PC-9 (cell line): ENCODE measurements around the gene AKAP6. TPM values are rescaled to one million over a fixed set of nuclear protein-coding genes. Genes with fewer than 3 reads are reported as not detected.

Experiments used
- BruUV-seq: library from RNA; stranded (reverse); fragments of 400-500 nt; replicated peaks from 2 replicates; lab custom pipeline; 2021; lab: Mats Ljungman, UMichigan
- CTCF ChIA-PET: fragments of 300-600 bp; sonication (Branson Sonifier 250); formaldehyde crosslinking; loops from one replicate; lab custom pipeline; 2022; ENCODE audit warnings: antibody characterized with exemption; lab: Charles Lee
- POLR2A ChIA-PET: fragments of 300-600 bp; sonication (Branson Sonifier 250); formaldehyde crosslinking; loops from one replicate; lab custom pipeline; 2022; ENCODE audit warnings: antibody characterized with exemption; ENCODE audit not compliant: unreplicated experiment; lab: Charles Lee
- DNase-seq, 2 experiments: peaks; one replicate each; pipeline versions ENCODE4 v3.0.0 to v3.0.0-alpha.2; 2015 to 2022; ENCODE audit warnings: mixed read lengths in 1 of 2
- H2AFZ ChIP-seq: fragments of 200-600 bp; sonication (generic); 2 replicates; pipeline ENCODE4 v1.8.1; 2017; ENCODE audit warnings: antibody characterized with exemption
- H3F3A ChIP-seq: fragments of 200-600 bp; sonication (generic); 2 replicates; pipeline ENCODE4 v1.8.1; 2017; ENCODE audit warnings: antibody characterized with exemption, mild to moderate bottlenecking, low read depth; ENCODE audit not compliant: insufficient read depth
- H3K27ac ChIP-seq: fragments of 200-600 bp; sonication (generic); 2 replicates; pipeline ENCODE4 v1.6.1; 2016; ENCODE audit warnings: mixed run types
- H3K27me3 ChIP-seq: fragments of 200-600 bp; sonication (generic); 2 replicates; pipeline ENCODE4 v1.6.1; 2016; ENCODE audit warnings: low read depth, mixed run types; ENCODE audit not compliant: insufficient read depth
- H3K36me3 ChIP-seq: fragments of 200-600 bp; sonication (generic); 2 replicates; pipeline ENCODE4 v1.6.1; 2016; ENCODE audit warnings: low read depth, mixed run types
- H3K4me1 ChIP-seq: fragments of 200-600 bp; sonication (generic); replicated peaks from 2 replicates; pipeline ENCODE4 v1.6.1; 2016; ENCODE audit warnings: mixed run types; ENCODE audit not compliant: insufficient read depth
- H3K4me2 ChIP-seq: fragments of 200-600 bp; sonication (generic); 2 replicates; pipeline ENCODE4 v1.6.1; 2017; ENCODE audit warnings: mixed run types
- H3K4me3 ChIP-seq: fragments of 200-600 bp; sonication (generic); 2 replicates; pipeline ENCODE4 v1.6.1; 2016; ENCODE audit warnings: mixed run types
- H3K79me2 ChIP-seq: fragments of 200-600 bp; sonication (generic); 2 replicates; pipeline ENCODE4 v1.6.1; 2017; ENCODE audit warnings: low read depth, mixed run types
- H3K9me2 ChIP-seq: fragments of 200-600 bp; sonication (generic); 2 replicates; pipeline ENCODE4 v1.8.1; 2017; ENCODE audit warnings: mild to moderate bottlenecking; ENCODE audit not compliant: insufficient read depth
- H3K9me3 ChIP-seq: fragments of 200-600 bp; sonication (generic); 2 replicates; pipeline ENCODE4 v1.8.1; 2016; ENCODE audit warnings: low read depth; ENCODE audit not compliant: insufficient read depth
- H4K20me1 ChIP-seq: fragments of 200-600 bp; sonication (generic); 2 replicates; pipeline ENCODE4 v1.8.1; 2017; ENCODE audit not compliant: insufficient read depth
- EZH2 ChIP-seq: fragments of 200-600 bp; sonication (generic); IDR thresholded peaks from 2 replicates; pipeline ENCODE4 v1.8.0; 2017; ENCODE audit warnings: antibody characterized with exemption, low read depth
- intact Hi-C: fragments of 100-400 bp; cut with micrococcal nuclease; formaldehyde crosslinking; loops from one replicate; pipeline ENCODE4 v1.10.0; 2022; ENCODE audit not compliant: unreplicated experiment
- total RNA-seq: library from RNA; stranded (reverse); gene quantifications from 2 replicates; pipeline ENCODE4 v1.2.3, GENCODE V29; 2021
- TF ChIP-seq, protein P1 (sequence below): fragments of 200-600 bp; sonication (generic); conservative IDR thresholded peaks from 2 replicates; pipeline ENCODE4 v1.6.1; 2017; ENCODE audit warnings: mixed run types, antibody characterized with exemption, mild to moderate bottlenecking, moderate library complexity

Gene AKAP6
- total RNA-seq, 1 experiment from 2014 or later = 2.8 TPM

DNA sequence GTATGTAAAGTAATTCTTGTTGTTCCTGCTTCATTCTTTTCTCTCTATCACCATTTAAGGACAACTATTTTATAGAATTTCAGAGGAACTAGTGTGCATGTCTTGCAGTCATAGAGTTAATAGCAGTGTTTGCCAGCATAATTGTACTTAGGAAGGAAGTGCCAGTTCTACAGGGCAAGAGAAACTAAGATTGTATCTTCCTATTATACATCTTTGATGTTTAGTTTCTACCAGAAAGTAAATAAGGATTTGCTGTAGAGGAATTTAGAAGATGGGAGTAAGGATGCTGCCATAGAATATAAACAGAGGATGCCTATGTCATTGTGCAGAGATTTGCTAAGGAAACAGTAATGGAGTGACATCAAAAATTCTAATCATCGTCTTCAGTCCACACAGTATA lies 338.7 kb downstream of the AKAP6 start:
- H3K36me3 ChIP-seq = no peaks in the 10 kb centered on the region
- no peaks in the 10 kb centered on the region for H3F3A ChIP-seq
- ChIA-PET CTCF (no interaction called here), POLR2A (no interaction called here)
- H3K27me3 ChIP-seq = no peaks in the 10 kb centered on the region
- no peak for DNase-seq
- no peaks in the 10 kb centered on the region for H3K9me3 ChIP-seq
- H3K79me2 ChIP-seq = no peaks in the 10 kb centered on the region
- H3K4me3 ChIP-seq = no peak overlapping the region
- TF ChIP-seq EZH2 = no peak
- TF ChIP-seq, protein P1, sequence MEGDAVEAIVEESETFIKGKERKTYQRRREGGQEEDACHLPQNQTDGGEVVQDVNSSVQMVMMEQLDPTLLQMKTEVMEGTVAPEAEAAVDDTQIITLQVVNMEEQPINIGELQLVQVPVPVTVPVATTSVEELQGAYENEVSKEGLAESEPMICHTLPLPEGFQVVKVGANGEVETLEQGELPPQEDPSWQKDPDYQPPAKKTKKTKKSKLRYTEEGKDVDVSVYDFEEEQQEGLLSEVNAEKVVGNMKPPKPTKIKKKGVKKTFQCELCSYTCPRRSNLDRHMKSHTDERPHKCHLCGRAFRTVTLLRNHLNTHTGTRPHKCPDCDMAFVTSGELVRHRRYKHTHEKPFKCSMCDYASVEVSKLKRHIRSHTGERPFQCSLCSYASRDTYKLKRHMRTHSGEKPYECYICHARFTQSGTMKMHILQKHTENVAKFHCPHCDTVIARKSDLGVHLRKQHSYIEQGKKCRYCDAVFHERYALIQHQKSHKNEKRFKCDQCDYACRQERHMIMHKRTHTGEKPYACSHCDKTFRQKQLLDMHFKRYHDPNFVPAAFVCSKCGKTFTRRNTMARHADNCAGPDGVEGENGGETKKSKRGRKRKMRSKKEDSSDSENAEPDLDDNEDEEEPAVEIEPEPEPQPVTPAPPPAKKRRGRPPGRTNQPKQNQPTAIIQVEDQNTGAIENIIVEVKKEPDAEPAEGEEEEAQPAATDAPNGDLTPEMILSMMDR = no peak
- H3K9me2 ChIP-seq = no peaks in the 10 kb centered on the region
- no peak overlapping the region for H3K27ac ChIP-seq
- intact Hi-C loops = no loop called here
- H2AFZ ChIP-seq = no peak overlapping the region
- no TSS peak for BruUV-seq
- no peak overlapping the region for H3K4me2 ChIP-seq
- no peaks in the 10 kb centered on the region for H4K20me1 ChIP-seq
- no peaks in the 10 kb centered on the region for H3K4me1 ChIP-seq

DNA sequence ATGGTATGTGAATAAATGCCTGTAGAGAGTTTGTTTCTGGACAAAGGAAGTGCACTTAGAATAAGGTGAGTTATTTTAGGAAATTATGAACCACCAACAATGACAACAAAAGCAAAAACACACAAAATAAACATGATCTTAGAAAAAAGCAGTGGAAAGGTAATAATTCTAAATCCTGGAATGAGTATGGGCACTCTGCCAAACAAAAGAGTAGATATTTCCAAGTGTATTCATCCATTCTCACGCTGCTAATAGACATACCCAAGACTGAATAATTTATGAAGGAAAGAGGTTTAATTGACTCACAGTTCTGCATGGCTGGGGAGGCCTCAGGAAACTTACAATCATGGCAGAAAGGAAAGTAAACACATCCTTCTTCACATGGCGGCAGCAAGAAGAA lies 340.3 kb downstream of the AKAP6 start:
- H3K9me2 ChIP-seq = no peaks in the 10 kb centered on the region
- H4K20me1 ChIP-seq = no peaks in the 10 kb centered on the region
- BruUV-seq = no TSS peak
- no peak overlapping the region for H2AFZ ChIP-seq
- H3K4me1 ChIP-seq = no peaks in the 10 kb centered on the region
- H3K9me3 ChIP-seq = no peaks in the 10 kb centered on the region
- H3K4me3 ChIP-seq = no peak overlapping the region
- H3K36me3 ChIP-seq = no peaks in the 10 kb centered on the region
- ChIA-PET CTCF (no interaction called here), POLR2A (no interaction called here)
- no peak overlapping the region for H3K27ac ChIP-seq
- TF ChIP-seq, protein P1 = no peak
- no peak for TF ChIP-seq EZH2
- DNase-seq = no peak
- intact Hi-C loops = no loop called here
- H3F3A ChIP-seq = no peaks in the 10 kb centered on the region
- H3K4me2 ChIP-seq = no peak overlapping the region
- no peaks in the 10 kb centered on the region for H3K79me2 ChIP-seq
- no peaks in the 10 kb centered on the region for H3K27me3 ChIP-seq

DNA sequence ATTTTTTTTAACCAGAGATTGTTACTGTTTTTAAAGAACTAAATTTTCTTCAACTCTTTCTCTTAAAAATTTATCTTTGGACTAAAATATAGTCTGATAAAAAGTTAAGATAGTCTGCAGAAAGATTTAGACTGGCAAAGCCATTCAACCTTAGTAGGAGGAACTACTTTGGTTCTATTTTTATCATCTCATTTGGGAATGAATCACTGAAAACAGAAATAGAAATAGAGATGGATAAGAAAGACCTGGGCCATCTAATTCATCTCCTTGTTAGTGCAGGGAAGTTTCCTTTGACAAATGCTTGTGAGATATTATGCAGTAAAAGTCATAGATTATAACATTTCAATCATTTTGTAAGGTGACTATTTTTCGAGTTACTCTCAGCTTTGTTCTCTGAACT lies 346.3 kb downstream of the AKAP6 start:
- no peaks in the 10 kb centered on the region for H3K27me3 ChIP-seq
- H3K9me3 ChIP-seq = no peaks in the 10 kb centered on the region
- H3K4me3 ChIP-seq = no peak overlapping the region
- H3K79me2 ChIP-seq = no peaks in the 10 kb centered on the region
- CTCF ChIA-PET = no interaction called here
- no peaks in the 10 kb centered on the region for H3K4me1 ChIP-seq
- no peaks in the 10 kb centered on the region for H3K36me3 ChIP-seq
- H3K9me2 ChIP-seq = no peaks in the 10 kb centered on the region
- H3F3A ChIP-seq = no peaks in the 10 kb centered on the region
- H2AFZ ChIP-seq = no peak overlapping the region
- no peak overlapping the region for H3K27ac ChIP-seq
- H4K20me1 ChIP-seq = no peaks in the 10 kb centered on the region
- H3K4me2 ChIP-seq = no peak overlapping the region
- POLR2A ChIA-PET = no interaction called here
- no peak for DNase-seq
- no peak for TF ChIP-seq EZH2
- TF ChIP-seq, protein P1 = no peak
- intact Hi-C loops = no loop called here
- BruUV-seq = no TSS peak
